ENCODE measurements around the gene SHMT2.

SHMT2 gene

DNA sequence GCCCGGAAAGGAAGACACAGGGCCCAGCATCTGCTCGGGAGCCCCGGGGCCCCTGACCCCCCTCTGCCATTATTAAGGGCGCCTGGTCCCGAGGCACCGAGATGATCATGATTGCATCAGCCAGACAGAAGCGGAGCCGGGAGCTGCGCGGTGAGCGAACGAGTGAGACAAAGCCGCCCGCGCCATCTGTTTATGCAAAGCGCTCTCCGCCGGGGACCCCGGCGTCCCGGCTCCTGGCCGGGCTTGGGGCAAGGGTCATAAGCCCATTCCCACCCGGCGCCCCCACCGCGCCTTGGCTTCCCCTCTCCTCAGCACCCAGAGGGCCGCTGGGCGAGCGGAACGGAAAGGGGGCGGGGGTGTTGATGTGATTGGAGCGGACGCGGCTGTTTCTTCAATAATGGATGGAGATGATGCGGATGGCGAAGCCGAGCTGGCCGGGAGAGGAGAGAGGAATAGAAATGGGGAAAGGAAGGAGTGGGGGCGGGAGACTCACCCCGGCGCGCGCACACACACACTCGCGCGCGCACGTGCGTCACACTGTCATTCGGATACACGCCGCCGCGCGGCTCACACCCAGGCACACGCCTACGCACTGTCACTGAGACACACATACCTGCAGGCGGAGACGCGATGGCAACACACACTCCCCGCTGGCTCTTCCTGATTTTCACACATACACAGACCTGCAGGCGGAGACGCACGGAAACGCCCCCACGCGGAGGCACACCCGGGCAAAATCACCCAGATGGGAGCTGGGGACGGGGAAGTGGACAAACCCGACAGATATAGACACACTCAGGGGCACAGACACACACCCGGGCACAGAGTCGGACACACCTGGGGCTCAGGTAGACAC lies 10.8 kb downstream of the SHMT2 start:
- peak; percentile 68 for DNase-seq (ENCODE audit: low spot score)

DNA sequence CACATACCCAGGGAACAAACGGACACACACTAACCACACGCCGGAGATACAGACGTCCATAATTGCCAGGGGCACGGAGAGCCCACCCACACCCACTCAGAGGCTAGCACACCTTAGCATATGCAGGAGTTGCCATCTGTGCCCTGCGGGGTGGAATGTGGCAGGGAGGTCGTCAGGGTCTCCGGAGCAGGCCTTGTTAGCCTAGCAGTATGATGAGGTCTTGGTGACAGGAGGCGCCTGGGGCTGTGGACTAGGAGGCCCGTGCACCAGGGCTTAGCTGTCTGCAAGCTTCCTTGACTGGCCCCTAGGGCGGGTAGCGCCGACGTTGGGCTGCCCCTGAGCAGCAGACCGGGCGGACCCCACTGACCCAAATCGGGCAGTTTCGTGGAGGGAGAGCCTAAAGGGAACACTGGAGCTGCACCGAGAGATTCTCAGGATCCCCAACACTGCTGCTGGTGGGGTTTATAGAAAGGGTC lies 11.5 kb downstream of the SHMT2 start:
- no peak for DNase-seq (ENCODE audit: low spot score)

DNA sequence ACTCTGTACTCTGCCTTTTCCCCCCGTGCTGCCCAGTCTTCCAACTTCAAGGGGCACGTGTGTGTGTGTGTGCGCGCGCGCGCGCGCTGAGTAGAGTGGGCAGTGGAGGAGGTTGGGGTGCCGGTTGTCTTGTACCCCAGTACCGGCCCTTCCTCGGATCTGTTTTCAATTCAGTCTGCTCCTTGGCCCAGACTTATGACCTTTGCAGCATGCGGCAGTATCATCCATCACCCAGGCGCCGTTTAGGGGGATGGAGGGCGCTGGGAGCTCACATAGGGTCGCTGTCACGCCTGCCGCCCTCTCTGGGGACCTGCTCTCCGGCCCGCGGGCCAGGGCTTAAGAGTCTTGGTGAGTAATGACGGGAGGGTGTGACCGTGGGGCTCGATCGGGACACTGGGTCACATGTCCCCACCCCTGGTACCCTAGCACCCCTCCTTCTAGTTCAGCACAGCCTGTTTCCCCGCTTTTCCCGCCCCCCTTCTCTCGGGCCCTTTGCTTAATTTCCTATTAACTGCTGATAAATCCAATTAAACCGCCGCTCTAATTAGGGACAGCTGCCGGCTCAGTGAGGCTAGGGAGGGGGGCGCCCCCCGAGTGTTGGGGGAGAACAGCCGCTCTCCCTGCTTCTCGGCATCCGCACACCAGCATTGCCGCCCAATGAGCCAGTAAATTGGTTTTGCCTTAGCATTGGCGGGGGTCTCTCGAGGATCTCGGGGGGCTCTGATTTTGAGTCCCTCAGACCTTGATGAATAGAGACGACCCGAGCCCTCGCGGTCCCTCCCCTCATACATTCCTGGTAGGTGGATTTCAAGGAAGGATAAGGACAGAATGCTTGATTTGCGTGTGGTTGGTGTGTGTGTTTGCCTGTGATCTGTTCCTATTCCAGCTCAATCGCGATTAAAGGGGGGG lies 12.1 kb downstream of the SHMT2 start:
- no peak for DNase-seq (ENCODE audit: low spot score)

DNA sequence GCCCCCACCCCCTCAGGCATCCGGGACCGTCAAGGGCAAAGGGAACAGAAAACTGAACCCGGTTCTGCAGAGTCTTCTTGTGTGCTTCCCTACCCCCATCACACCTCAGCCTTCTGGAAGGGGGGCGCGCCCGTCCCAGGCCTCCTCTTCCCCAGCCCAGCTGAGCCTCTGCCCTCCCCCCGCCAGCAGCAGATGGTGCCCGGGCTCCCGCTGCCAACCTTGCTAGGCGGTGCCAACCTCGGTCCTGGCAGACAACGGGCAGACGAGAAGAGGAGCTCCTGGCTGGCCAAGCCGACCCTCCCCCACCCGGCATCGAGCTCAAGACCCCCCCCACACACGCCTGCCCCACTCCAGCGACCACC lies 12.8 kb downstream of the SHMT2 start:
- DNase-seq (ENCODE audit: low spot score) = no peak

DNA sequence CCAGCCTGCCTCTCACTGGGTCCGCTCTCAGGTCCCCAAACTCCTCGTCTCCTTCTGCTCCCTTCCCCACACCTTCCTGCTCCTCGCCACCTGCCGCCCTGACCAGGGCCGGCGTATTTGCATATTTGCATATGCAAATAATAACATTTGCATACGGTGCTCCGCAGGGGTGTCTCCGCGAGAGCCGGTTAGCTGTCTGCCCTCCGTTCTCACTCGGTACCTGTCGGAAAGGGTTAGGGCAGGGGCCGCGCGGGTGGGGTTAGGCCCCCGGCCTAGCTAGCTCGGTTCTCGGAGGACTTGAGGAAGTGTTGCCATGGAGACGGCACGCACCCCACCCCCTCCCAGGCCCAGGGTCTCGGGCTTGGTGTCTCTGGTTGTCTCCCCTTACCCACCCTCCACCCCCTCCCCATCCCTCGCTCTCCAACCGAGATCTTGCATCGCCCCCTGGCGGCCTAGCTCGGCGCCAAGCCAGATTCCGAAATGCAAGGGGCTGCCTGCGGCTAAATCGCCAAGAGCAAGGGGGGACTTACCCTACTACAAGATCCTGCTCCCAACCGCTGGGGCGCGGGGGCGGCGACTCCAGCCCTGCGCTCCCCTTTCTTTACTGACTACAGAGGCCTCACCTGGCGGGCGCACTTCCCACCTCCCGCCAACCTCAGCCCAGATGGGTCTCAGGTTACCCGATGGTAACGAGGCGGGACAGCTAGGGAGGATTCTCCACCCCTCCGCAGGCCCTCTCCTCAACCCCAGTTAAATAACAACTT lies 13.4 kb downstream of the SHMT2 start:
- peak; percentile 57 for DNase-seq (ENCODE audit: low spot score)

DNA sequence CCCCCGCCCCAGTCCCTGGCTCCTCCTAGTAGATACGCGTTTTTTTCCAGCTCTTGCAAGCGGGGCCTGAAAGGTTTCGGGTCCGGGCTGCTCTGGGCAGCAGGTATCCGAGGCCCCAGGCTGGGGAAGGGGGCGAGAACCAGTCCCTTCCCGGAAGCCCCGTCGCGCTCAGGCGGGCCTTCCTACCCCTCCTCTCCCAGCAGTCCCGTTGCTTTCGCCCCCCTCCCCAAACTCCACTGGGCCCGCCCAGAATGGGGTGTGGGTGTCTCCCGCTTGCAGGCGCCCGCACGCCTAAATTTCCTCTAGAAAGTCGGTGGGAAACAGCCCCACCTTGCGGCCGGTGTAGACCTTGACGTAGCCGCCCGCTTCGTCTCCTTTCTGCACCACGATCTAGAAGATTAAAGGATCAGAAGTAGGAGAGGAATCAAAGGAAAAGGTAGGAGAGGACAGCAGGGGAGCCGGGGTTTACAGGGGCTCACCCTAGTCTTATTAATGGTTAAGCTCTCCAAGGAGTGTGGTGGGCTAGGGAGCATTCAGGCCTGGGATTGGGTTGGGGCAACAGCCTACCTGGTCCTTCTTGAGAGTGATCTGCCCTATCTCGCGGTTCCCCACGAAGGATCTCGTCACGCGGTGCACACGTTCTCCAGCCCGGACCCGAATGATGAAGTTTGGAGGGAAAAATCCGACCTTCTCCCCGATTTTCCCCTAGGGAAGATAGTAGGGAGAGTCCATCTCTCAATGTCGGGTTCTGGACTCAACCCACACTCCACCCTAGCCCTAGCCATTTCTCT lies 14.2 kb downstream of the SHMT2 start:
- peak; percentile 73 for DNase-seq (ENCODE audit: low spot score)

DNA sequence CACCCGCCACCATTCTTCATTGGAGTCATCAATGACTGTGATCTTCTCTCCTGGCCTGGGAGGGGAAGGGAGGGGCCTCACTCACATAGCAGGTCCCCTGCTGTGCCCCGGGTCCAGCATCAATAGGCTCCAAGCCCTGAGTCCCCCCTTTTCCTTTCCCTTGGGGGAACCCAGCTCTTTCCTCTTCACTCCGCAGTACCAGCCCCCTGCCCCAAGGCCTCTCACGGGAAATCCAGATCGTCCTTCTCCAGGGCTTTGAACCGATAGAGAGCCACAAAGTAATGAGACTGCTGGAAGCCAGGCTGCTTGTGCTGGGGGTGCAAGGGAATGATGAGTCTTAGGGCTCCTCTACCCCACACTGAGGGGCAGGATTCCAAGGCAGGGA lies 14.8 kb downstream of the SHMT2 start:
- no peak for DNase-seq (ENCODE audit: low spot score)

DNA sequence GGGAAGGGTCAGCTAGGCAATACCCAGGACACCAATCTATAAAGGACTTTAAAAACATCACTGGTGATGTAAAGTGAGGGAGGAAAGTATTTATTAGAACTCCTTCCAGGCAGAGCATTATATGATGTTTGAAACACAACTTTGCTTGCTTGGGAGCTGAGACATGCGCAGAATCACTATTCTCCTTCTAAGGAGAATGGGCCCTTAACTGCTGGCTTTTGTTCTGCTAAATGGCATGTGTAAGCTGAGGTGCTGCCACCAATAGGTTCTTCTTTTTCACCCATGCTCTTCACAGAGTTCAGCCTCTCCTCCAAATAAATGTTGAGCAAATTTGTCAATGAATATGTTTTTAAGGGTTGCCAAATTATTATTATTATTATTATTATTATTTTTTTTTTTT lies 17.5 kb downstream of the SHMT2 start:
- no peak for DNase-seq (ENCODE audit: low spot score)

DNA sequence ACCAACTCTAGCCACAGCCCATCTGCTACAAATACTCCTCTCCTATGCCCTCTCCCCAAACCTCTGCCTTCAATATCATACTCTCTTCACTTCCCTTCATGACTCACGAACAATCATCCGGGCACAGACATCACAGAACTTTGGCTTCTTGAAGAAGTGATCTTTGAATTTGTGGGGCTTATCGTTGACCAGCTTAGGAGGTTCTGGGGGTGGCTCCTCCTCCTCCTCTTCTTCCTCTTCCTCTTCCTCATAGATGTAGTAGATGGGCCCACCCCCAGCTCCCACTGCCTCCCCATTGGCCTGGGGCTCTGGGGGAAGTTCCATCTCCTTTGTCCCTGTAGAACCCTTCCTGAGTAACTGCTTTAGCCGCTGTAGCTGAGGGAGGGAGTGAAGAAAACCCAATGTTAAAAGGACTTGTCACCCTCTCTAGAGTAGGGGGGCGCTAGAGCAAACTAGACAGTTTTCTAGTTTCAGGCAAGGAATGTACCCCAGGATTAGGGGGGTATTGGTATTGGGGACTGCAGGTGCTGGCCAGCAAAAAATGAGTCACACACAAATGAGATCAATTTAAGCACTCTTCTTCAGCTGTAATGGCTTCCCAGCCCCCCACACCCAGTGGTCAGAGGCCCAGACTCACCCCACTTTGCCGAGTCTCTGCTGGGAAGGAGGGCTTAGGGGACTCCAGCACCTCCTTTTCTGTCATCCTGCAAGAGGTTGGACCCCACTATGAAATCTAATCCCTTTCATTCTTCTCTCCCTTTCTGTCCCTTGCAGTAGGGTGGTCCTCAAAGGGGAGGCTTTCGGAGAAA lies 19.6 kb downstream of the SHMT2 start:
- DNase-seq (ENCODE audit: low spot score) = no peak

DNA sequence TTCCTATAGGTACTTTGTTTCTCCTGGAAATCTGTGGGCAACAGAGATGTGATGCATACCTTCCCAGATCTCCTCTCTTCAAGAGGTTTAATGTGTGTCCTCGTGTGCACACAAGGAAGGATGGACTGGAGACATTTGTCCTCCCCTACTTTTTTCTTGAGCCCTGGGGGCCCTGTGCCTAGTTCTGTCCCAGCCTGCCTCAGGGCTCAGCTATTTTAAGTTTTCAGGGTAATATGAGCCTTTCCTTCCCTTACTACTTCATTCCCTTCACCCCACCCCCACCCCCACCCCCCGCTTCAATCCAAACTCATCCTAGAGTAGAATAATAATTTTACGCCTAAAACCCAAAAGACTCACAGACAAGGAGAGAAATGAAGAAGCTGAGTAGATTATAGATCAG lies 21.0 kb downstream of the SHMT2 start:
- DNase-seq (ENCODE audit: low spot score) = no peak

DNA sequence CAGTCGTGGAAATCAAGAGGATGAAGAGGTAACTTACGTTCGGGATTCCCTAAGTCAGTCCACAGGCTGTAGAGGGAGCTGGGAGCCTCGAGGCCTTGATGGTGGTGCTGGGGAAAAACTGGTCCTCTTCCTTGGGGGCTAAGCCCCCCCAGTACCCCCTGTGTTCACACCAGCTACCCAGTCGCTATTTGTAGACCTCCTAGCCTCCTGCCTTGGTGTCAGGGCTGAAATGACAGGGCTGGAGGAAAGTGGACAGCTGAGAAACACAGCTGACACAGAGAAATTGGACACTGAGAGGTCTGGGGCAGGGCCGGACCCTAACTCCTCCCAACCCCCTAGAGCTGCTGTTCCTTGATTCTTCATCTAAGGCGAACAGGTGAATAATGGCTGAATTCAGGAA lies 21.4 kb downstream of the SHMT2 start, which contains the start of gene STAC3:
Gene STAC3 (minus strand): TSS at position 232 of the 400 bp plus-strand sequence. CDS start 1,551 bp downstream, outside the sequence.
- DNase-seq (ENCODE audit: low spot score) = no peak

DNA sequence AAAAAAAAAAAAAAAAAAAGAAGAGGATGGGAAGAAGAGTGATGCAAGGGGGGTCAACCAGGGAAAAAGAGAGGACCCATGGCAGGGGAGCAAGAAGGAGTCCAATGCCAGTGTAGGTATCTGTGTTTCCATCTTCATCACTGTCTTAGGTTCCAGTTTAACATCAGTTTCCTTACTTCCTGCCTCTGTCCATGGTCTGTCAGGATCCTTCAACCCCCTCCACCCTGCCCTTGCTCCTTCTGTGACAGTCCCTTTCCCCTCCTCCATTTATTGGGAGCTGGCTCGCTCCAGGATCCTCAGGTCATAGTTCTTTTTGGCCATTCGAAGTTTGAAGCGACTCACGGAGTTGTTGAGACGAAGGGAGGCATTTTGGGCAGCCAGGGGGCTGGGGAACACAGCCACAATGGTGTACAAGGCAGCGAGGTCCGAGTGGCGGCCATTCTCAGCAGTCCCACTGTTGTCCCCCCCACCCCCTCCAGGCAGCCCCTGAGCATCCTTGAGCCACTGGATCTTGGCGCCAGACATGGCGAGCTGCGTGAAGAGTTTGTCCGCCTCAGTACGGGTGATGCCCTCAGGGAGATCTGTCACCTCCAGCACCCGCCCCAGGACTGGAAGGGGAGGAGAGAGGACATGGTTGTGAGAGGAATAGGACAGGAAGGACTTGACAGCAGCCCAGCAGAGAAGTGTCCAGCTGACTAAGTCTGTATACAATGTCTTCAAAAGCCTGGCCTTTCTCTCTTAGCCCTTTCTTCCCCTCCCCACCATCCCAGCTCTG lies 25.2 kb downstream of the SHMT2 start:
- DNase-seq (ENCODE audit: low spot score) = no peak

DNA sequence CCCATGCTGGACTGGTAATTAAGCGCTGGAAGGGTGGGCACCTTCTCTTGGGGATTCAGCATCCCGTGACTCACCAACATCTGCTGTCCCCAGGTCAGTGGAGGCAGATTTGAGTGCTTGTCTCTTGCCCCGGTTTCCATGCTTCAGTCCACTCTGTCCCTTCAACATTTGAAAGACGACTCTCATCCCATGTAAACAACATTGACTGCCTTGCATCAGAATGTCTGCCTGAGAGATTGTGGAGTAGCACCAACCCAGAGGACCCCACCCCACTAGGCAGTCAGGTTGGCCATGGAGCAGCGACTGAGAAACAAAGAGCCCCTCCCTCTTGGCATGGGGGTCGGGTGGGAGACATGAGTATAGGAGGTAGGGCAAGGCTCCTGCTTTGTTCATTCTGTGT lies 26.4 kb downstream of the SHMT2 start:
- DNase-seq (ENCODE audit: low spot score) = no peak

DNA sequence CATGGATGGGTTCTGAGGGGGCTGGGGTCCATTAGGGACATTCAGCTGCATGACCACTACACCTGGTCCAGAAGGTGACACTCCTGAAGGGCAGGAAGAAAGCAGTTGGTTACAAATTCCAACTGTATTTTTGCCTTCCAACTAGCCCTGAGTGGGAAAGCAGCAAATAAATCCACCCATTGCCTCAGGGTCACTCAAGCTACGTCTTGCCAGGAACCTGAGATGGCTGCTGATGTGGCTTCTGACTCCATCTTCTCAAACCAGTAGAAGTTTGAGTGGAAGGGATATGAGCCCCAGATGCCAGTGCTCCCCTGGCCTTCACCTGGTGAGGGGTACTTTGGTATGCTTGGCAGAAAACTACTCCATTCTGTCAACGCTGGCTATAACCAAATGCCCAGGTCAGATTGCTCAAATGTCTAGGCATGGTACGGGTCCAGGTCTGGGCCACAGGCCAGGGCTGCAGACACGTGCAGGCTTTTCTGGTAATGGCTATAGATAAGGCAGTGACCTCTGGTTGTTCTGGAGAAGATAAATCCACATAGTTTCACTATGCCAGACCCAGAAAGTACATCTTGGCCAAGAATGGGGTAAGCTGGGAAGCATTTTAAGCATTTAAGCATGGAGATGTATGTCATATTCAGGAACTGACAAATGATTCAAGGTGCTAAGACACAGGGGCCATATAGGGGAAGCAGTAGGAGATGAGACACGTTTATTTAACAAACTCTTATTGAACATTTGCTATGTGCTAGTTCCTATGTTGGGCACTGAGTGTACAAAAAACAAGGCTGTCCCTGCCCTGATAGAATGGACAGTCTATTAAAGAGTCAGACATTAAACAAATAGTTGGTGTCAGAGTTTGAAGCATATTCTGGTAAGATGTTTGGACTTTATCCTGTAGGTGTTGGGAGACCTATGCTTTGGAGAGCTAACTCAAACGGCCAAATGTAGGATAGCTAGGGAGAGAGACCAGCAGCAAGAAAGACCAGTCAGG lies 29.8 kb downstream of the SHMT2 start:
- DNase-seq (ENCODE audit: low spot score) = no peak

DNA sequence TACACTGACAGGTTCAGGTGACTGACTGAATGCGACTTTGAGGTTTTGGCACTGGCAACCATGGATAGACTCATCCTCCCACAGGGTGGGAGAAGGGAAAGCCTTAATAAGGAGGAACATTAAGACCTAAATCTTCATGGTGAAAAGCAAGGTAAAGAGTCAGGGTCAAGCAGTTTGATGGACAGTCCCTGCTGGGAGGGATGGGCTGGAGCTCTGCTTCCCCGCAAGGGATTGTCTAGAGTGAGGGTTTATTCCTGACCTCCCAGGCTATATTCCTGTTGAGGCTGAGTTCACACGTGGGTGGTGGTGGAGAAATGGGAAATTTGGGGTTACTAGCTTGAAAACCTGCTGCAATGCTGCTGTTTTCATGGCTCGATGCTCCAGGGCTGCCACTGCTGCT lies 30.9 kb downstream of the SHMT2 start:
- DNase-seq (ENCODE audit: low spot score) = no peak

DNA sequence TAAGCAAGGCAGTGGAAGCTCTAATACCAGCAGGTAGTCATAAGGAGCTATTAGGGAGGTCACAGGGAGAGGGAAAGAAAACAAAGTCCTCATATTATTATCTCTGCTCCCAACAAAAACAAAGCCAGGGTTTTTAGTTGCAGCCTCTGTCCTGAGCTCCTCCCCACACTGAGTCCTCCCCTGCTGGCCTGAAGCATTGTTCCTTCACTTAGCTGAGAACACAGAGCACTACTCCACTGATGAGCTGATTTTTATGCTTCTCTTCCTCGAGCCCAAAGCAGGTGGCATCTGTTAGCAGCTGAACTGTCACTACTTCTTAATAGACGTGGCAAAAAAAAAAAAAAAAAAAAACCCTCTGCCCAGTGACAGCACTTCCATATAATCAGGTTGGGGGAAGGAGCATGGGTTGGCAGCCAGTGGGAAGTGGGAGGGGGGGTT lies 31.9 kb downstream of the SHMT2 start:
- DNase-seq (ENCODE audit: low spot score) = no peak

DNA sequence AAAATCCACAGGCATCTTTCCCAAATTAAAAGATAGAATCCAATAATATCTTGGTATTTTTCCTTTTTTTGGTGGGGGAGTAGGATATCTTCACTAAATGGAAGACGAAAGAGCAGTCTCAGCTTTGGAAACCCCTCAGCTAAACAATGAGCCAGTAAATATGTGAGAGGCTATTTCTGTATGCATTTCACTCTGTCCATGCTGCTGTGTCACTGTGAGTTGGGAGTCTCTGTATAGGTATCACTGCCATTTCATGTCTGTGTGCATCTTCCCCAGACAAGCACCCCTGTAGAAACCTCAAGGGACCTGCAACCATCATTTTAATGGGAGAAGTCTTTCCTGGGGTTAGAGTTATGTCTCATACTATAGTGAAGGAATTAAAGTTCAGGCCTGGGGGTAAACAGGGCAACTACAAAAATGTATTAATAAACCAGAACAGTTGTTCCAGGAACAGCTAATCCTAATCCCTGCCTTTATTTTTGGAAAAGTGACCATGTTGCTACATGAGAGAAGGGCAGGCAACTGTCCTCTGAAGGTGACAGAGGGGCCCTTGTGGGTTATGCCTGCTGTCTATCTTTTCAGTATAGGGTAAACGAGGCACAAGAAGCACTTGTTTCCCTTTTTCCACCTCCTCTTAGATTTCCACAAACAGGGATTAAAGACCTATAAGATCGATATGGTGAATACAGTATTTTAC lies 32.8 kb downstream of the SHMT2 start:
- DNase-seq (ENCODE audit: low spot score) = no peak

DNA sequence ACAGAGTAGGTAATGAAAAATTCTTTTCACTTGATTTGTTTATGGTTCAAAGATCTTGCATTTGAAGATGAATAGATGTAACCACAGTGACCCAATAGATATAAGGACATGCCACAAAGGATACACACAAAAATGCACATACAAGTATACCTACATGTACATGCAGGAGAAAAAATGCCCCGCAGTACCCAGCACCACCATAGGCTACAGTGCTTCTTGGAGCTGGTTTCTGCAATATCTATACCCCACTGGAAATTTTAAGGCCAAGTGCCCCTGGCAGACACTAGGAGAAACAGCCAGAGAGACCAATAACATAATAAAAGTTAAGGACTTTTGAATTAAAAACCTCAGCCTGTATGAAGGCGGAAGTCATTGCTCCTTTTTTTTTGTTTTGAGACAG lies 33.6 kb downstream of the SHMT2 start:
- no peak for DNase-seq (ENCODE audit: low spot score)
